Prostate gland (tissue), 2 donors: ENCODE results near the gene GINS2.

Source experiments
- CTCF ChIP-seq, 4 experiments: fragments of 200-600 bp in 2 of 4; fragments of 450-650 bp in 2 of 4; sonication (generic) in 2 of 4; IDR thresholded peaks; 1 replicate in 3 of 4; 2 replicates in 1 of 4; pipeline ENCODE4 v1.5.1; 2016 to 2019; ENCODE audit warnings: antibody characterized with exemption in 4 of 4, mild to moderate bottlenecking in 2 of 4, moderate library complexity in 2 of 4
- POLR2A ChIP-seq: fragments of 450-650 bp; IDR thresholded peaks from one replicate; pipeline ENCODE4 v1.6.1; 2016; ENCODE audit warnings: antibody characterized with exemption, mild to moderate bottlenecking
- POLR2AphosphoS5 ChIP-seq: sonication (generic); formaldehyde crosslinking; IDR thresholded peaks from one replicate; pipeline ENCODE4 v1.6.1; 2017; ENCODE audit warnings: antibody characterized with exemption

DNA sequence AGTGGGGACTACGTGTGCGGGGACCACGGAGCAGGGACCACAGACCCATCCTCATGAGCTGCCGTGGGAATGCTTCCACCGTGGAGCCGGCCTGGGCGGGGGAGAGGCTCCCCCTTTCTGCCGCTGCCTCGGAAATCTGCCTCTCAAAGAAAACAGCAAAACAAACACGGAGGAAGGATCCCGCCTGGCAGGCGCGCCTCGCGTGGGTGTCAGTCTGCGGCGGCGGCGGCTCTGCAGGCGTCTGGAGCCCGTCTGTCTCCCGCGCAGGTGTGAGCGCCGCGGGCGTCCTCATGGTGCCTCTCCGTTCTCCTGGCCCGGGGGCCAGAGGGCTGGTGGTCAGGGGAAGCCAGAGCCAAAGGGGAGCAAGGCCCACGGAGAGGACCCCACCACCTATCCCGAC is 48.2 kb downstream of the GINS2 start:
- no peak for TF ChIP-seq CTCF (IDR thresholded peaks at IDR 0.05)
- no peak for TF ChIP-seq POLR2AphosphoS5
- no peak for TF ChIP-seq POLR2A
